Natural killer cell (primary cell): ENCODE results near the gene CAMKK2. TPM values are rescaled to one million over a fixed set of nuclear protein-coding genes. Genes with fewer than 3 reads are reported as not detected.
"Not testable (repeated sequence)": the region's sequence is repeated elsewhere in the genome, so short reads cannot be mapped to it uniquely, and the experiment has no call there.

Experiments
- ATAC-seq, 3 donors: fragments of 150-1000 bp in 2 of 3; fragments of 200-7000 bp in 1 of 3; cut with Tn5 transposase; 1 replicate in 1 of 3; 2 replicates in 2 of 3; pipeline ENCODE4 v1.10.0; 2021; ENCODE audit warnings: mild to moderate bottlenecking in 2 of 3, moderate library complexity in 2 of 3
- DNase-seq, 2 donors: peaks; one replicate each; pipeline versions ENCODE4 v3.0.0 to v3.0.0-alpha.2; 2013 to 2021; ENCODE audit warnings: mixed read lengths in 1 of 2
- H3K27ac ChIP-seq: one replicate; pipeline ENCODE4 v1.5.1; 2013; ENCODE audit warnings: mild to moderate bottlenecking, low read length
- H3K27me3 ChIP-seq: one replicate; pipeline ENCODE4 v1.6.1; 2013; ENCODE audit warnings: low read length; ENCODE audit not compliant: control insufficient read depth, insufficient read depth
- H3K36me3 ChIP-seq: one replicate; pipeline ENCODE4 v1.6.1; 2013; ENCODE audit warnings: low read length; ENCODE audit not compliant: control insufficient read depth, insufficient read depth
- H3K4me1 ChIP-seq: one replicate; pipeline ENCODE4 v1.6.1; 2013; ENCODE audit warnings: low read length; ENCODE audit not compliant: control insufficient read depth, insufficient read depth
- H3K4me3 ChIP-seq: one replicate; pipeline ENCODE4 v1.5.1; 2013; ENCODE audit warnings: low read length
- H3K9me3 ChIP-seq: one replicate; pipeline ENCODE4 v1.6.1; 2013; ENCODE audit warnings: low read length; ENCODE audit not compliant: control insufficient read depth, insufficient read depth
- H3K27ac Mint-ChIP-seq, 2 donors: one replicate each; pipeline ENCODE4 v1.8.0; 2022; ENCODE audit warnings: mild to moderate bottlenecking in 2 of 2, mixed read lengths in 2 of 2, moderate library complexity in 1 of 2
- H3K27me3 Mint-ChIP-seq, 2 donors: one replicate each; pipeline ENCODE4 v1.8.0; 2022; ENCODE audit warnings: low read depth in 2 of 2, mixed read lengths in 2 of 2
- H3K36me3 Mint-ChIP-seq: one replicate; pipeline ENCODE4 v1.8.0; 2022; ENCODE audit warnings: mixed read lengths
- H3K4me1 Mint-ChIP-seq, 2 donors: one replicate each; pipeline ENCODE4 v1.8.0; 2022; ENCODE audit warnings: mixed read lengths in 2 of 2
- H3K4me3 Mint-ChIP-seq: one replicate; pipeline ENCODE4 v1.8.0; 2022; ENCODE audit warnings: mild to moderate bottlenecking, moderate library complexity, mixed read lengths
- H3K9me3 Mint-ChIP-seq, 2 donors: one replicate each; pipeline ENCODE4 v1.8.0; 2022; ENCODE audit warnings: mixed read lengths in 2 of 2
- CTCF ChIP-seq: fragments of 200-600 bp; IDR thresholded peaks from one replicate; pipeline ENCODE4 v1.8.0; 2022; ENCODE audit warnings: antibody characterized with exemption
- WGBS: methylation state at CpG from one replicate; pipeline ENCODE4 v1.1.7; 2013; ENCODE audit warnings: missing lambda C conversion rate; ENCODE audit not compliant: insufficient coverage; 5-methylcytosine and 5-hydroxymethylcytosine counted together
- intact Hi-C: fragments of 100-400 bp; cut with micrococcal nuclease; formaldehyde crosslinking; loops from one replicate; pipeline ENCODE4 v1.14.2; 2022
- total RNA-seq, 4 donors: library from RNA; stranded (reverse); fragments of 120-200 nt in 1 of 4; gene quantifications; one replicate each; pipeline versions ENCODE4 v1.2.3 to v1.2.4, GENCODE V29; 2013 to 2022

CAMKK2 gene
- total RNA-seq, 3 donors from 2014 or later (not counting 1 experiment from before 2014, with no cell fraction given) = 19.6 to 27.4 (median 20.9) TPM

DNA sequence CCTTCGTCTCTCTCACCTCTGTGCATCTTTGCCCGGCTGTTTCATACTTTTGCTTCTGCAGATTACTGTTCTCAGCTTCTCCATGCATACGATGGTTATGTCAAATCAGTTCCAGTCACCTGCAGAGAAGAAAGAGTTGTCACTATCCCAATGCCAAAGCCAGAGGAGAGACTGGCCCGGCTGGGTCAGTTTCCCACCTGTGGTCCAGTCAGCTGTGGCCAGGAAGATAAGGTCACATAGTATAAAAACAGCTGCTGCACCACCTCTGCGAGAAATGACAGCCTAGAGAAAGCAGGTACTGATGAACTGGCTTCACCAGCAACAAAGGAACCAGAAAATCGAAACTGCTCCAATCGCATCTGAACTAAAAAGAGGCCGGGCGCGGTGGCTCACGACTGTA is 93.0 kb downstream of the CAMKK2 start:
- no peak overlapping the region for H3K27ac Mint-ChIP-seq
- TF ChIP-seq CTCF = no peak
- Histone ChIP-seq H3K4me3 (no peak overlapping the region), H3K27ac (no peak overlapping the region), H3K27me3 (no peaks in the 10 kb centered on the region), H3K36me3 (no peaks in the 10 kb centered on the region), H3K4me1 (no peaks in the 10 kb centered on the region), H3K9me3 (no peaks in the 10 kb centered on the region)
- DNase-seq (no peak), ATAC-seq (no peak)
- H3K4me1 Mint-ChIP-seq = peaks cover 0 to 5% of the 10 kb centered on the region in 2 donors
- H3K9me3 Mint-ChIP-seq = no peaks in the 10 kb centered on the region
- intact Hi-C loops = no loop called here
- WGBS = 93% methylated on average over 11 of the region's 11 CpGs
- no peak overlapping the region for H3K4me3 Mint-ChIP-seq
- peaks cover 0 to 2% of the 10 kb centered on the region in 2 donors for H3K27me3 Mint-ChIP-seq
- H3K36me3 Mint-ChIP-seq = no peaks in the 10 kb centered on the region

DNA sequence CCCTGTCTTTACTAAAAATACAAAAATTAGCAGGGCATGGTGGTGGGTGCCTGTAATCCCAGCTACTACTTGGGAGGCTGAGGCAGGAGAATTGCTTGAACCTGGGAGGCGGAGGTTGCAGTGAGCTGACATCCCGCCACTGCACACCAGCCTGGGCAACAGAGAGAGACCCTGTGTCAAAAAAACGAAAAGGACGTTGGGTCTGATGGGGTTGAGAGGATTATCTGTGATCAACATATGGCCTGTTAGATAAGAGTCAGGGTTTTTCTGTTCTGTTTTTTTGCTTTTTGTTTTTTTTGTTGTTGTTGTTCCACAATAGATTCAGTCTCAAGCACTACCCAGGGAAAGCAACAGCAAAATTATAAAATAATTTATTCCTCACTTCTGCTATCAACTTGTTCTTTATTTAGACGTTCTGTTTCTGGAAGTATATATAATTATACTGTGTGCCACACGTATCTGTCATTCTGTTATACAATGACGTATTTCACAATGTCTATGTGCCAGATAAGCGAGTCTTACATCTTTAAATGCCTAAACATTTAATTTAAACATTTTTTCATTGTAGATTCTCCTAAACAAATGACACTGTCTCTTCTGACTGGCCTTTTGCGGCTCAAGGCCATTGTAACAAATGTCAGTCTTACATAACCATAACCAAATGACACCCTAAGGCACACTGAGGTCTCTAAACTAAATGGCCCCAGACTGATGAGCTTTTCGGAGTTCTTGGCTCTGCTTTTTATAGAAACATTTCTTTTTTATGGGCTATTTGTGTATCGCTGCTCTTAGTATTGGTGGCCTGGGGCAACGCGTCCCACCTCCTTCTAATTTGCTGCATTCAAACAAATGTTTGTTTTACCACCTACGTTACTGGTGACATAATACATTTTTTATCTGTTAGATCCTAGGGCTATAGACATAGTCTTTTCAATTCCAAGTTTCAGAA is 93.8 kb downstream of the CAMKK2 start:
- H3K27me3 Mint-ChIP-seq = peaks cover 0 to 2% of the 10 kb centered on the region in 2 donors
- H3K36me3 ChIP-seq = no peaks in the 10 kb centered on the region
- no peak overlapping the region for H3K4me3 ChIP-seq
- ATAC-seq (no peak), DNase-seq (no peak)
- TF ChIP-seq CTCF = no peak
- H3K9me3 Mint-ChIP-seq = no peaks in the 10 kb centered on the region
- WGBS = 84% methylated on average over 13 of the region's 14 CpGs
- no peak overlapping the region for H3K27ac ChIP-seq
- H3K27me3 ChIP-seq = no peaks in the 10 kb centered on the region
- H3K4me1 ChIP-seq = no peaks in the 10 kb centered on the region
- intact Hi-C loops = no loop called here
- H3K4me3 Mint-ChIP-seq = no peak overlapping the region
- no peak overlapping the region for H3K27ac Mint-ChIP-seq
- H3K9me3 ChIP-seq = no peaks in the 10 kb centered on the region
- H3K4me1 Mint-ChIP-seq = peaks cover 0 to 5% of the 10 kb centered on the region in 2 donors
- no peaks in the 10 kb centered on the region for H3K36me3 Mint-ChIP-seq

GRCh38 chr12:121201140-121201539 is 95.4 kb downstream of the CAMKK2 start:
- no CpG with 5 or more reads among the region's 6 CpGs for WGBS

DNA sequence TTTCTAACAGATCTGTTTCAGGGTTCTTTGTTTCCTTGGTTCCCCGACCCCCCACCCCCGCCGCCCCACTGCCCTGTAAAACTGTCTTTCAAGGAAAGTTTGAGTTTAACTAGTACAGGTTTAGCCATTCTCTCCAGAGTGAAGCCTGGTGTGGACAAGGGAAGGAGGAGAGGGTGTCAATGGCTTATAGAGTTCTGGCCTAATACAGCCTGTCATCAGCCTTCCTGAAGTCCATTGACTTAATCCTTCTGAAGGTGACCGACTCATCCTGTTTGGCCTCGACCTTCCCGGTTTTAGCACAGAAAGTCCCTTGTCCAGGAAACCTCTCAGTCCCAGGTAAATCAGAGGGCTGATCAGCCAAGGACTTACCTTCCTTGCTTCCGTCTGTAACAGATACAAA is 97.6 kb downstream of the CAMKK2 start:
- Mint-ChIP-seq H3K4me3 (no peak overlapping the region), H3K36me3 (no peaks in the 10 kb centered on the region)
- 96% methylated on average over 6 of the region's 7 CpGs for WGBS

More at GRCh38 chr12:121201140-121201539, 95.4 kb downstream of the CAMKK2 start:
- H3K27ac Mint-ChIP-seq, H3K27me3 ChIP-seq, H3K9me3 Mint-ChIP-seq, H3K9me3 ChIP-seq, intact Hi-C loops, H3K4me3 ChIP-seq, H3K36me3 ChIP-seq, H3K27me3 Mint-ChIP-seq, DNase-seq, H3K36me3 Mint-ChIP-seq, ATAC-seq, H3K4me1 ChIP-seq, H3K4me1 Mint-ChIP-seq, H3K4me3 Mint-ChIP-seq, H3K27ac ChIP-seq: not testable (repeated sequence)

More for the DNA sequence above, 97.6 kb downstream of the CAMKK2 start:
- Mint-ChIP-seq H3K4me1 (peaks cover 0 to 5% of the 10 kb centered on the region in 2 donors), H3K27ac (no peak overlapping the region), H3K9me3 (no peaks in the 10 kb centered on the region), H3K27me3 (peaks cover 0 to 2% of the 10 kb centered on the region in 2 donors)
- Histone ChIP-seq H3K9me3 (no peaks in the 10 kb centered on the region), H3K4me1 (peaks cover 5% of the 10 kb centered on the region), H3K27me3 (no peaks in the 10 kb centered on the region), H3K4me3 (no peak overlapping the region), H3K27ac (no peak overlapping the region), H3K36me3 (no peaks in the 10 kb centered on the region)
- intact Hi-C loops = no loop called here
- DNase-seq (no peak), ATAC-seq (no peak)
- TF ChIP-seq CTCF = no peak
